H9 (cell line): ENCODE measurements around the gene ATXN3. TPM values are rescaled to one million over a fixed set of nuclear protein-coding genes. Genes with fewer than 3 reads are reported as not detected.

ENCODE experiments used
- DNase-seq: peaks from one replicate; pipeline ENCODE4 v3.0.0-alpha.2; 2017
- H2AFZ ChIP-seq: one replicate; pipeline ENCODE4 v1.6.1; 2013; ENCODE audit warnings: mild to moderate bottlenecking, low read length, control low read depth, moderate library complexity
- H2AK5ac ChIP-seq: 2 replicates; pipeline ENCODE4 v1.6.1; 2013; ENCODE audit warnings: low read length, control low read depth, mixed read lengths; ENCODE audit not compliant: insufficient read length
- H2BK120ac ChIP-seq: one replicate; pipeline ENCODE4 v1.6.1; 2013; ENCODE audit warnings: low read depth, mild to moderate bottlenecking, low read length, control low read depth, inconsistent platforms; ENCODE audit not compliant: poor library complexity, severe bottlenecking
- H2BK12ac ChIP-seq: 2 replicates; pipeline ENCODE4 v1.6.1; 2013; ENCODE audit warnings: low read length, control low read depth, mixed read lengths, low read depth; ENCODE audit not compliant: insufficient read length
- H2BK15ac ChIP-seq: 2 replicates; pipeline ENCODE4 v1.6.1; 2013; ENCODE audit warnings: low read depth, low read length, control low read depth
- H2BK20ac ChIP-seq: one replicate; pipeline ENCODE4 v1.6.1; 2013; ENCODE audit warnings: low read depth, mild to moderate bottlenecking, low read length, control low read depth, inconsistent platforms; ENCODE audit not compliant: poor library complexity, severe bottlenecking
- H2BK5ac ChIP-seq: 2 replicates; pipeline ENCODE4 v1.6.1; 2013; ENCODE audit warnings: low read length, control low read depth, mixed read lengths; ENCODE audit not compliant: insufficient read length
- H3K14ac ChIP-seq: 2 replicates; pipeline ENCODE4 v1.6.1; 2013; ENCODE audit warnings: low read length, control low read depth; ENCODE audit not compliant: insufficient read depth
- H3K18ac ChIP-seq: 2 replicates; pipeline ENCODE4 v1.6.1; 2013; ENCODE audit warnings: low read depth, mild to moderate bottlenecking, mixed read lengths, low read length, control low read depth; ENCODE audit not compliant: insufficient read length
- H3K23ac ChIP-seq: 2 replicates; pipeline ENCODE4 v1.6.1; 2013; ENCODE audit warnings: low read length, control low read depth, mixed read lengths, low read depth; ENCODE audit not compliant: insufficient read length
- H3K23me2 ChIP-seq: 2 replicates; pipeline ENCODE4 v1.6.1; 2013; ENCODE audit warnings: low read depth, mild to moderate bottlenecking, mixed read lengths, low read length, control low read depth; ENCODE audit not compliant: insufficient read length, poor library complexity, severe bottlenecking
- H3K27ac ChIP-seq: 2 replicates; pipeline ENCODE4 v1.5.1; 2013; ENCODE audit warnings: low read length, control low read depth, mixed read lengths, low read depth; ENCODE audit not compliant: insufficient read length
- H3K27me3 ChIP-seq: 2 replicates; pipeline ENCODE4 v1.6.1; 2013; ENCODE audit warnings: low read length, control low read depth, inconsistent platforms; ENCODE audit not compliant: insufficient read depth
- H3K4ac ChIP-seq: 2 replicates; pipeline ENCODE4 v1.6.1; 2013; ENCODE audit warnings: low read depth, mild to moderate bottlenecking, control low read depth, inconsistent platforms, low read length, moderate library complexity
- H3K4me1 ChIP-seq: 2 replicates; pipeline ENCODE4 v1.6.1; 2013; ENCODE audit warnings: low read length, control low read depth, inconsistent platforms; ENCODE audit not compliant: insufficient read depth
- H3K4me2 ChIP-seq: 2 replicates; pipeline ENCODE4 v1.6.1; 2013; ENCODE audit warnings: low read length, control low read depth, mixed read lengths; ENCODE audit not compliant: insufficient read length, insufficient read depth
- H3K56ac ChIP-seq: 2 replicates; pipeline ENCODE4 v1.6.1; 2013; ENCODE audit warnings: low read depth, mild to moderate bottlenecking, mixed read lengths, low read length, control low read depth; ENCODE audit not compliant: insufficient read length
- H3K79me1 ChIP-seq: 2 replicates; pipeline ENCODE4 v1.6.1; 2013; ENCODE audit warnings: low read depth, mild to moderate bottlenecking, moderate library complexity, low read length, control low read depth, inconsistent platforms; ENCODE audit not compliant: insufficient read depth, poor library complexity, severe bottlenecking
- H3K79me2 ChIP-seq: 2 replicates; pipeline ENCODE4 v1.6.1; 2013; ENCODE audit warnings: low read length, control low read depth, inconsistent platforms; ENCODE audit not compliant: insufficient read depth
- H3K9ac ChIP-seq: 2 replicates; pipeline ENCODE4 v1.6.1; 2013; ENCODE audit warnings: low read length, control low read depth, mixed read lengths; ENCODE audit not compliant: insufficient read length; ENCODE audit errors: extremely low read depth
- H3K9me3 ChIP-seq: one replicate; pipeline ENCODE4 v1.6.1; 2013; ENCODE audit warnings: low read depth, low read length, inconsistent platforms; ENCODE audit not compliant: control insufficient read depth
- H3T11ph ChIP-seq: one replicate; pipeline ENCODE4 v1.6.1; 2013; ENCODE audit warnings: mild to moderate bottlenecking, low read length, control low read depth, inconsistent platforms
- H4K20me1 ChIP-seq: one replicate; pipeline ENCODE4 v1.6.1; 2013; ENCODE audit not compliant: control insufficient read depth, insufficient read length, insufficient read depth
- H4K5ac ChIP-seq: 2 replicates; pipeline ENCODE4 v1.6.1; 2013; ENCODE audit warnings: low read depth, mild to moderate bottlenecking, mixed read lengths, low read length, control low read depth; ENCODE audit not compliant: insufficient read length
- H4K8ac ChIP-seq: replicated peaks from 2 replicates; pipeline ENCODE4 v1.6.1; 2013; ENCODE audit warnings: low read length, control low read depth, mixed read lengths, low read depth; ENCODE audit not compliant: insufficient read length
- H4K91ac ChIP-seq: 2 replicates; pipeline ENCODE4 v1.6.1; 2013; ENCODE audit warnings: low read depth, mild to moderate bottlenecking, moderate library complexity, mixed read lengths, low read length, control low read depth; ENCODE audit not compliant: insufficient read length
- H3K27ac Mint-ChIP-seq, 3 experiments: 2 replicates in 2 of 3; 3 replicates in 1 of 3; pipeline ENCODE4 v1.8.0; 2020 to 2021; ENCODE audit warnings: mixed read lengths in 3 of 3, mild to moderate bottlenecking in 1 of 3, moderate library complexity in 1 of 3
- H3K27me3 Mint-ChIP-seq: 2 replicates; pipeline ENCODE4 v1.8.0; 2021; ENCODE audit warnings: low read depth, mild to moderate bottlenecking, moderate library complexity, mixed read lengths
- H3K36me3 Mint-ChIP-seq, 3 experiments: 2 replicates in 2 of 3; 3 replicates in 1 of 3; pipeline ENCODE4 v1.8.0; 2020 to 2021; ENCODE audit warnings: low read depth in 3 of 3, mixed read lengths in 3 of 3; ENCODE audit not compliant: insufficient read depth in 1 of 3
- H3K4me1 Mint-ChIP-seq, 2 experiments: 2 replicates each; pipeline ENCODE4 v1.8.0; 2020; ENCODE audit warnings: mixed read lengths in 2 of 2
- H3K4me3 Mint-ChIP-seq, 2 experiments: 2 replicates in 1 of 2; 3 replicates in 1 of 2; pipeline ENCODE4 v1.8.0; 2020 to 2021; ENCODE audit warnings: mild to moderate bottlenecking in 2 of 2, mixed read lengths in 2 of 2, moderate library complexity in 1 of 2
- H3K9me3 Mint-ChIP-seq, 2 experiments: 2 replicates in 1 of 2; 3 replicates in 1 of 2; pipeline ENCODE4 v1.8.0; 2020; ENCODE audit warnings: mild to moderate bottlenecking in 2 of 2, mixed read lengths in 2 of 2, moderate library complexity in 1 of 2
- CTCF ChIP-seq: fragments of 200-600 bp; sonication (generic); conservative IDR thresholded peaks from 3 replicates; pipeline ENCODE4 v1.8.0; 2021; ENCODE audit warnings: antibody characterized with exemption, mild to moderate bottlenecking
- WGBS: extraction: QIAGEN DNeasy Blood & Tissue Kit; methylation state at CpG from one replicate; pipeline ENCODE4 v1.1.7; 2013; ENCODE audit warnings: missing lambda C conversion rate, low lambda C conversion rate, mixed read lengths; ENCODE audit not compliant: insufficient read length; ENCODE audit errors: extremely low coverage; 5-methylcytosine and 5-hydroxymethylcytosine counted together
- total RNA-seq: library from RNA; stranded (reverse); gene quantifications from 2 replicates; pipeline ENCODE4 v1.2.1, GENCODE V29; 2021

Gene ATXN3
- total RNA-seq, 1 experiment from 2014 or later, result 29.7 TPM

DNA sequence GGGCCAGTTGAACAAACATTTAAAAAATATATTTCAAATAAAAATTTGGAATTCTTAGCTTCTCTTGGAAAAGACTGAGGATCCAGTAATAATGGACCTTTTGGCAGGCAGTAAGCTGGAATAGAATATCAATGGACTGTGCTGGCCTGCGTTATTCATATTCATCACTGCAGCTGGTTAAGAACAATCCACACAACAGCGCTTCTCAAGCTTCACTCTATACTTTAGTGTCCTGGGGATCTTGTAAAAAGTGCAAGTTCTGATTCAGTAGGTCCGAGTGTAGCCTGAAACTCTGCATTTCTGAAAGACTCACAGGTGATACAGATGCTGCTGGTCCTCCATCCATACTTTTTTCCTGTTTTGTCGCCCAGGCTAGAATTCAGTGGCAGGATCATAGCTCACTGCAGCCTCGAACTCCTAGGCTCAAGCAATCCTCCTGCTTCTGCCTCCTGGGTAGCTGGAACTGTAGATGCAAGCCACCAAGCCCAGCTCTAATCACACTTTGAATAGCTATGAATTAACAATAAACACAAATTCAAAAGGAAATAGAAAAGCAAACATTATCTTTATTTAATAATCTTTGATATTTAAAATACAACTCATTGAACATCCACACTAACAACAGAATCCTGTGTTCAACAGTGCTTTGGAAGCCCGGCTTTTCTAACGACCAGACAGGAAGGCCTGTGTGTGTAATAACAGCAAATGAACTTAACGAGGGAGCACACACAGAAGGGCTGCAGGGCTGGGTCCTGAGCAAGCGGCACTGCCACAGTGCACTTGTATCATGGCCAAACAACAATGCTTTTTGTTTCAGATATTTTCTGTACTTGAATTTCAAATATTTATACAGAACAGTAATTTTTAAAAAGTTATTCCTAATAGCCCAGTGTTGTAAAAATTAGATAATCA, 48.1 kb downstream of the ATXN3 start:
- no peak overlapping the region for H3K14ac ChIP-seq
- H3K4me1 ChIP-seq, result no peaks in the 10 kb centered on the region
- H3K79me2 ChIP-seq, result no peaks in the 10 kb centered on the region
- H2AFZ ChIP-seq, result no peak overlapping the region
- no peak overlapping the region for H4K5ac ChIP-seq
- no peaks in the 10 kb centered on the region for H3K27me3 Mint-ChIP-seq
- H3T11ph ChIP-seq, result no peak overlapping the region
- H2BK20ac ChIP-seq, result no peak overlapping the region
- no peak overlapping the region for H3K56ac ChIP-seq
- H3K79me1 ChIP-seq, result no peaks in the 10 kb centered on the region
- H4K91ac ChIP-seq, result no peak overlapping the region
- H3K4me2 ChIP-seq, result no peak overlapping the region
- H2BK12ac ChIP-seq, result no peak overlapping the region
- H3K9ac ChIP-seq, result no peak overlapping the region
- no peaks in the 10 kb centered on the region for H3K9me3 Mint-ChIP-seq
- H4K8ac ChIP-seq, result no peak overlapping the region
- H3K4me1 Mint-ChIP-seq, result peaks cover 20 to 21% of the 10 kb centered on the region in 2 experiments
- no peak overlapping the region for H2BK120ac ChIP-seq
- H4K20me1 ChIP-seq, result no peaks in the 10 kb centered on the region
- H2BK15ac ChIP-seq, result no peak overlapping the region
- H3K27me3 ChIP-seq, result no peaks in the 10 kb centered on the region
- H3K23ac ChIP-seq, result no peak overlapping the region
- no CpG with 5 or more reads among the region's 9 CpGs for WGBS
- no peak overlapping the region for H2AK5ac ChIP-seq
- no peak for DNase-seq
- no peak for TF ChIP-seq CTCF
- H3K36me3 Mint-ChIP-seq, result peaks cover 0 to 4% (median 2%) of the 10 kb centered on the region in 3 experiments; a peak in 1 of 7 replicates
- peak overlapping the region; percentile 22 to 84 (median 68); a peak in 3 of 7 replicates for H3K27ac Mint-ChIP-seq
- no peak overlapping the region for H3K18ac ChIP-seq
- no peaks in the 10 kb centered on the region for H3K23me2 ChIP-seq
- H3K4me3 Mint-ChIP-seq, result no peak overlapping the region
- no peaks in the 10 kb centered on the region for H3K9me3 ChIP-seq
- no peak overlapping the region for H3K27ac ChIP-seq
- H3K4ac ChIP-seq, result no peak overlapping the region
- no peak overlapping the region for H2BK5ac ChIP-seq
